HepG2 (cell line): ENCODE data around the gene CHPF. TPM values are rescaled to one million over a fixed set of nuclear protein-coding genes. Genes with fewer than 3 reads are reported as not detected.

Source experiments
- ADNP ChIP-seq: sonication (generic); formaldehyde crosslinking; IDR thresholded peaks from 2 replicates; pipeline ENCODE4 v1.4.0; 2020; ENCODE audit warnings: missing genetic modification reagents
- ATF7-NPFF ChIP-seq: sonication (generic); formaldehyde crosslinking; IDR thresholded peaks from 2 replicates; pipeline ENCODE4 v1.8.1; 2023; ENCODE audit warnings: mild to moderate bottlenecking, low read depth, missing genetic modification reagents, moderate library complexity
- CEBPB ChIP-seq: IDR thresholded peaks from 2 replicates; pipeline ENCODE4 v1.6.1; 2011; ENCODE audit warnings: low read depth, low read length, improper control_type of control experiment, borderline replicate concordance
- EZH2 ChIP-seq: conservative IDR thresholded peaks from 2 replicates; pipeline ENCODE4 v1.6.1; 2012; ENCODE audit warnings: mild to moderate bottlenecking, low read depth, low read length, moderate library complexity
- JDP2 ChIP-seq: sonication (generic); formaldehyde crosslinking; IDR thresholded peaks from 2 replicates; pipeline ENCODE4 v1.8.1; 2022; ENCODE audit warnings: missing genetic modification reagents, borderline replicate concordance
- MTF1 ChIP-seq: sonication (generic); formaldehyde crosslinking; IDR thresholded peaks from 2 replicates; pipeline ENCODE4 v1.5.0; 2020; ENCODE audit warnings: missing genetic modification reagents
- PAF1 ChIP-seq: IDR thresholded peaks from 2 replicates; pipeline ENCODE4 v1.6.1; 2016; ENCODE audit warnings: missing genetic modification reagents, missing compliant biosample characterization
- PAX8 ChIP-seq: sonication (generic); formaldehyde crosslinking; IDR thresholded peaks from 2 replicates; pipeline ENCODE4 v1.8.0; 2022; ENCODE audit warnings: mild to moderate bottlenecking, missing genetic modification reagents, borderline replicate concordance
- POLR2AphosphoS2 ChIP-seq: IDR thresholded peaks from 2 replicates; pipeline ENCODE4 v1.6.1; 2011; ENCODE audit warnings: low read depth, low read length, improper control_type of control experiment
- SOX13 ChIP-seq, 3 experiments: fragments of 450-650 bp in 1 of 3; sonication (generic) in 1 of 3; formaldehyde crosslinking in 1 of 3; IDR thresholded peaks in 2 of 3; conservative IDR thresholded peaks in 1 of 3; 2 replicates each; pipeline versions ENCODE4 v1.5.0 to v1.6.1; 2016 to 2020; ENCODE audit warnings: antibody characterized with exemption in 1 of 3, mild to moderate bottlenecking in 1 of 3, missing compliant biosample characterization in 1 of 3, missing genetic modification reagents in 1 of 3, moderate library complexity in 1 of 3
- U2AF1 ChIP-seq: fragments of 200-400 bp; formaldehyde crosslinking; optimal IDR thresholded peaks from 2 replicates; pipeline ENCODE3; 2017; ENCODE audit warnings: mild to moderate bottlenecking, low read depth, low read length
- ZBTB1 ChIP-seq: sonication (generic); formaldehyde crosslinking; IDR thresholded peaks from 2 replicates; pipeline ENCODE4 v1.4.0; 2020; ENCODE audit warnings: missing genetic modification reagents, borderline replicate concordance
- ZBTB7A ChIP-seq: sonication (generic); formaldehyde crosslinking; IDR thresholded peaks from 2 replicates; pipeline ENCODE4 v1.8.0; 2022; ENCODE audit warnings: mild to moderate bottlenecking, missing genetic modification reagents
- ZKSCAN8 ChIP-seq: IDR thresholded peaks from 2 replicates; pipeline ENCODE4 v1.6.1; 2016; ENCODE audit warnings: borderline replicate concordance, missing genetic modification reagents, missing compliant biosample characterization
- ZNF263 ChIP-seq: sonication (generic); formaldehyde crosslinking; IDR thresholded peaks from 2 replicates; pipeline ENCODE4 v1.4.0; 2020; ENCODE audit warnings: missing genetic modification reagents
- ZNF383 ChIP-seq: sonication (generic); formaldehyde crosslinking; IDR thresholded peaks from 2 replicates; pipeline ENCODE4 v1.4.0; 2020; ENCODE audit warnings: missing genetic modification reagents, mild to moderate bottlenecking, borderline replicate concordance
- ZNF510 ChIP-seq: sonication (generic); formaldehyde crosslinking; IDR thresholded peaks from 2 replicates; pipeline ENCODE4 v1.4.0; 2020; ENCODE audit warnings: low read depth, mild to moderate bottlenecking, missing genetic modification reagents
- ZNF547 ChIP-seq: sonication (generic); formaldehyde crosslinking; IDR thresholded peaks from 2 replicates; pipeline ENCODE4 v1.5.1; 2020; ENCODE audit warnings: mild to moderate bottlenecking, missing genetic modification reagents
- ZNF891 ChIP-seq: sonication (generic); formaldehyde crosslinking; IDR thresholded peaks from 2 replicates; pipeline ENCODE4 v1.5.0; 2020; ENCODE audit warnings: mild to moderate bottlenecking, missing genetic modification reagents
- polyA plus RNA-seq, 8 experiments: library from polyadenylated mRNA; depleted of rRNA in 3 of 8; stranded (reverse) in 7 of 8; unstranded in 1 of 8; fragments of >200 nt; fragmentation: Illumina TruSeq in 4 of 8; extraction: Trizol in 4 of 8; gene quantifications; 2 replicates each; pipeline versions ENCODE4 v1.2.1 to v1.2.3, GENCODE V29; 2011 to 2016; ENCODE audit warnings: low read depth in 4 of 8, missing spikeins in 1 of 8, mixed read lengths in 1 of 8; ENCODE audit not compliant: insufficient read depth in 1 of 8
- total RNA-seq, 5 experiments: library from RNA; depleted of rRNA; stranded (reverse); fragments of >200 nt; fragmentation: Illumina TruSeq; extraction: Trizol; gene quantifications; 2 replicates each; pipeline ENCODE4 v1.2.3, GENCODE V29; 2016; ENCODE audit warnings: low read depth in 1 of 5
- TF ChIP-seq, protein P1 (sequence below): sonication (generic); formaldehyde crosslinking; IDR thresholded peaks from 2 replicates; pipeline ENCODE4 v1.8.0; 2022; ENCODE audit warnings: mild to moderate bottlenecking, missing genetic modification reagents; ENCODE audit not compliant: insufficient replicate concordance
- TF ChIP-seq, protein P2 (sequence below): sonication (generic); formaldehyde crosslinking; IDR thresholded peaks from 2 replicates; pipeline ENCODE4 v1.4.0; 2020; ENCODE audit warnings: missing genetic modification reagents, borderline replicate concordance
- TF ChIP-seq, protein P3 (sequence below): sonication (generic); formaldehyde crosslinking; IDR thresholded peaks from 2 replicates; pipeline ENCODE4 v1.4.0; 2020; ENCODE audit warnings: mild to moderate bottlenecking, low read depth, missing genetic modification reagents
- TF ChIP-seq, protein P4 (sequence below): sonication (generic); formaldehyde crosslinking; IDR thresholded peaks from 2 replicates; pipeline ENCODE4 v1.4.0; 2020; ENCODE audit warnings: mild to moderate bottlenecking, low read depth, missing genetic modification reagents

CHPF gene
- total and polyA plus RNA-seq, 2 of the 13 experiments (the other 11 are each of a cell fraction or from before 2014, with no cell fraction given): 79.6 to 111 TPM

DNA sequence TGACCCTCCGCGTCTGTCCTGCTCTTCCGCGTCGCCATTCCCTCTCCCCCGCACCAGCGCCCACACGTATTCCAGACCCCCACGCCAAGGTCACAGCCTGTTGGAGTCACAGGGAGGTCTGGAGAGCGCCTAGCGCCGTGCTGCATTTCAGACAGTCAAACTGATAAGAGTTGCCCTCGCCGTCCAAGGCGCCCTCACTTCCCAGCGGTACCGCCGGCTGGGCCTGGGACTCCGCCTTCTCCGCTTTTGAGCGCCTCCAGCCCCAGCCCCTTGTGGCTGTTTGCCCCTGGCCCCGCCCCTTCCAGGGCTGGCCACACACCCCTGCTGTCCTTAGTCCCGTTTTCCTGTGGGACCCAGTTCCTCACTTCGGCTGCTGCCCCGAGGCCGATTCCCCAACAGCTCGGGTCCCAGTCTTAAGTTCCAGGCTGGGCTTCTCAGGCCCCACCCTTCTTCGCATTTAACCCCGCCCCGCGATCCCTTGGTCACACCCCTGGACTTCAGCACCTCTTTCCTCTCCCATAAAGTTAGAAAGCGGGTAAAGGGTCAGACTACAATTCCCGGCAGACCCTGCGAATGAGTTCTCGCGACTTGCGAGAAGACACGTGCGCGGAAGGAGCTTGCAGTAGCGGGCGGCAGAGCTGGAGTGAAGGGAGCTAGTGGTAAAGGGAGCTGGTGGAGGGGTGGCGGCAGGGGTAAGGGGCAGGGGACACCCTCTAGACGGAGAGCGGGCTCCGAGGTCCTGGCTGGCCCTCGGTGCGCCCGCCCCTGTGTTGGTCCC lies 45.1 kb downstream of the CHPF start, which contains the start of gene GMPPA (continued):
- TF ChIP-seq ATF7-NPFF (no peak; the same call in 1 of the 2 replicates), ADNP (CRISPR knock-in tag) (no peak), JDP2 (no peak), SOX13 (IDR thresholded peaks at IDR 0.05) (no peak), SOX13 (CRISPR knock-in tag; conservative IDR thresholded peaks at IDR 0.05 in 1 of 2, IDR thresholded peaks at IDR 0.05 in 1 of 2) (no peak), ZBTB1 (CRISPR knock-in tag) (no peak), ZKSCAN8 (CRISPR knock-in tag) (no peak; the same call in 1 of the 2 replicates), ZNF891 (CRISPR knock-in tag) (peak; percentile 80; the same call in 1 of the 2 replicates), POLR2AphosphoS2 (no peak), EZH2 (no peak), PAF1 (CRISPR knock-in tag) (0 out of 2 replicates have a peak, but pooled peaks have one; percentile 10), ZNF547 (peak; percentile 23; the same call in 1 of the 2 replicates), ZNF510 (CRISPR knock-in tag) (no peak), ZNF383 (CRISPR knock-in tag) (no peak; the same call in 1 of the 2 replicates), ZNF263 (CRISPR knock-in tag) (0 out of 2 replicates have a peak, but pooled peaks have one; percentile 2), PAX8 (CRISPR knock-in tag) (no peak), MTF1 (CRISPR knock-in tag) (no peak), ZBTB7A (peak; percentile 59; the same call in 1 of the 2 replicates), CEBPB (no peak), U2AF1 (peak; percentile 45)
- TF ChIP-seq, protein P1, sequence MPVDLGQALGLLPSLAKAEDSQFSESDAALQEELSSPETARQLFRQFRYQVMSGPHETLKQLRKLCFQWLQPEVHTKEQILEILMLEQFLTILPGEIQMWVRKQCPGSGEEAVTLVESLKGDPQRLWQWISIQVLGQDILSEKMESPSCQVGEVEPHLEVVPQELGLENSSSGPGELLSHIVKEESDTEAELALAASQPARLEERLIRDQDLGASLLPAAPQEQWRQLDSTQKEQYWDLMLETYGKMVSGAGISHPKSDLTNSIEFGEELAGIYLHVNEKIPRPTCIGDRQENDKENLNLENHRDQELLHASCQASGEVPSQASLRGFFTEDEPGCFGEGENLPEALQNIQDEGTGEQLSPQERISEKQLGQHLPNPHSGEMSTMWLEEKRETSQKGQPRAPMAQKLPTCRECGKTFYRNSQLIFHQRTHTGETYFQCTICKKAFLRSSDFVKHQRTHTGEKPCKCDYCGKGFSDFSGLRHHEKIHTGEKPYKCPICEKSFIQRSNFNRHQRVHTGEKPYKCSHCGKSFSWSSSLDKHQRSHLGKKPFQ (CRISPR knock-in tag): peak; percentile 38
- TF ChIP-seq, protein P2, sequence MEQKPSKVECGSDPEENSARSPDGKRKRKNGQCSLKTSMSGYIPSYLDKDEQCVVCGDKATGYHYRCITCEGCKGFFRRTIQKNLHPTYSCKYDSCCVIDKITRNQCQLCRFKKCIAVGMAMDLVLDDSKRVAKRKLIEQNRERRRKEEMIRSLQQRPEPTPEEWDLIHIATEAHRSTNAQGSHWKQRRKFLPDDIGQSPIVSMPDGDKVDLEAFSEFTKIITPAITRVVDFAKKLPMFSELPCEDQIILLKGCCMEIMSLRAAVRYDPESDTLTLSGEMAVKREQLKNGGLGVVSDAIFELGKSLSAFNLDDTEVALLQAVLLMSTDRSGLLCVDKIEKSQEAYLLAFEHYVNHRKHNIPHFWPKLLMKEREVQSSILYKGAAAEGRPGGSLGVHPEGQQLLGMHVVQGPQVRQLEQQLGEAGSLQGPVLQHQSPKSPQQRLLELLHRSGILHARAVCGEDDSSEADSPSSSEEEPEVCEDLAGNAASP (CRISPR knock-in tag): no peak; the same call in 1 of the 2 replicates
- TF ChIP-seq, protein P3, sequence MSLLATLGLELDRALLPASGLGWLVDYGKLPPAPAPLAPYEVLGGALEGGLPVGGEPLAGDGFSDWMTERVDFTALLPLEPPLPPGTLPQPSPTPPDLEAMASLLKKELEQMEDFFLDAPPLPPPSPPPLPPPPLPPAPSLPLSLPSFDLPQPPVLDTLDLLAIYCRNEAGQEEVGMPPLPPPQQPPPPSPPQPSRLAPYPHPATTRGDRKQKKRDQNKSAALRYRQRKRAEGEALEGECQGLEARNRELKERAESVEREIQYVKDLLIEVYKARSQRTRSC (CRISPR knock-in tag): no peak
- TF ChIP-seq, protein P4, sequence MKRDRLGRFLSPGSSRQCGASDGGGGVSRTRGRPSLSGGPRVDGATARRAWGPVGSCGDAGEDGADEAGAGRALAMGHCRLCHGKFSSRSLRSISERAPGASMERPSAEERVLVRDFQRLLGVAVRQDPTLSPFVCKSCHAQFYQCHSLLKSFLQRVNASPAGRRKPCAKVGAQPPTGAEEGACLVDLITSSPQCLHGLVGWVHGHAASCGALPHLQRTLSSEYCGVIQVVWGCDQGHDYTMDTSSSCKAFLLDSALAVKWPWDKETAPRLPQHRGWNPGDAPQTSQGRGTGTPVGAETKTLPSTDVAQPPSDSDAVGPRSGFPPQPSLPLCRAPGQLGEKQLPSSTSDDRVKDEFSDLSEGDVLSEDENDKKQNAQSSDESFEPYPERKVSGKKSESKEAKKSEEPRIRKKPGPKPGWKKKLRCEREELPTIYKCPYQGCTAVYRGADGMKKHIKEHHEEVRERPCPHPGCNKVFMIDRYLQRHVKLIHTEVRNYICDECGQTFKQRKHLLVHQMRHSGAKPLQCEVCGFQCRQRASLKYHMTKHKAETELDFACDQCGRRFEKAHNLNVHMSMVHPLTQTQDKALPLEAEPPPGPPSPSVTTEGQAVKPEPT: 0 out of 2 replicates have a peak, but pooled peaks have one; percentile 23
